Spleen (tissue), 7 donors: ENCODE measurements around the gene USP37.

Experiments used
- CTCF ChIP-seq, 11 experiments: fragments of 200-600 bp in 7 of 11; fragments of 450-650 bp in 4 of 11; sonication (generic) in 4 of 11; IDR thresholded peaks in 8 of 11; conservative IDR thresholded peaks in 3 of 11; 1 replicate in 7 of 11; 2 replicates in 4 of 11; pipeline versions ENCODE4 v1.4.0 to v1.8.0; 2016 to 2021; ENCODE audit warnings: antibody characterized with exemption in 11 of 11, inconsistent platforms in 4 of 11, mild to moderate bottlenecking in 1 of 11
- POLR2A ChIP-seq, 3 donors: fragments of 450-650 bp; IDR thresholded peaks; one replicate each; pipeline ENCODE4 v1.5.1; 2017; ENCODE audit warnings: antibody characterized with exemption in 3 of 3, mild to moderate bottlenecking in 1 of 3
- POLR2AphosphoS5 ChIP-seq, 3 donors: sonication (generic); formaldehyde crosslinking; IDR thresholded peaks; one replicate each; pipeline ENCODE4 v1.5.1; 2017; ENCODE audit warnings: antibody characterized with exemption in 3 of 3
- donor health status: DM: no; HTN: no; CAD: no; lungs with moderate emphysema.
- donor health status: DM: no; HTN: no; CAD: no.
- donor health status: DM: no; HTN: no; CAD: no.

DNA sequence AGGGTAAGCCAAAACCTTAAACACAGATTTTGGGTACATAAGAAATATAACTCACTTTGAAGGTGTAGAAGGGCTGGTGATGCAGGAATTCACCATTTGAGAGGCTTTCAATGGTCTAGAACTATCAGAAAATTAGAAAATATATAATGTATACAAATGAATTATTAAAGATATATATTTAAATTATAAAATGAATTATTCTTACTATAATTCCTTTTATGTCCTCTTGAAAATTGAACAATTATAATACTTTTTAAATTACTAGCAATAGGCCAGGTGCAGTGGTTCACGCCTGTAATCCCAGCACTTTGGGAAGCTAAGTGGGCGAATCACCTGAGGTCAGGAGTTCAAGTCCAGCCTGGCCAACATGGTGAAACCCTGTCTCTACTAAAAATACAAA is 88.6 kb downstream of the USP37 start:
- TF ChIP-seq CTCF (IDR thresholded peaks at IDR 0.05 in 8 of 11, conservative IDR thresholded peaks at IDR 0.05 in 3 of 11) (no peak), POLR2AphosphoS5 (IDR thresholded peaks at IDR 0.05) (no peak), POLR2A (IDR thresholded peaks at IDR 0.05) (no peak)
